Fibroblast of mammary gland (primary cell): ENCODE data around the gene IL1RL1.
A peak's percentile ranks its signal among the peaks of the same experiment; 100 is the strongest.

Source experiments
- DNase-seq: peaks from one replicate; pipeline ENCODE4 v3.0.0-alpha.2; 2010; ENCODE audit warnings: low read depth
- H3K4me3 ChIP-seq: 2 replicates; pipeline ENCODE4 v1.5.1; 2011; ENCODE audit warnings: low read depth, mild to moderate bottlenecking, low read length, moderate library complexity; ENCODE audit not compliant: control insufficient read depth
- CTCF ChIP-seq: conservative IDR thresholded peaks from 2 replicates; pipeline ENCODE4 v1.5.1; 2011; ENCODE audit warnings: low read depth, low read length, inconsistent platforms; ENCODE audit not compliant: control insufficient read depth, insufficient read depth

The IL1RL1 gene

GRCh38 chr2:102269200-102269524, 42.2 kb upstream of the IL1RL1 start:
- no peak overlapping the region for H3K4me3 ChIP-seq
- no peak for TF ChIP-seq CTCF
- no peak for DNase-seq

- DNase-seq = no peak
- H3K4me3 ChIP-seq = no peak overlapping the region
- TF ChIP-seq CTCF = no peak
Observed at GRCh38 chr2:102271844-102272243, 39.5 kb upstream of the IL1RL1 start.

GRCh38 chr2:102273619-102274211, 37.6 kb upstream of the IL1RL1 start:
- no peak for TF ChIP-seq CTCF
- DNase-seq = peak; percentile 65
- no peak overlapping the region for H3K4me3 ChIP-seq

- TF ChIP-seq CTCF = no peak
- DNase-seq = no peak
- no peak overlapping the region for H3K4me3 ChIP-seq
Observed at GRCh38 chr2:102276549-102277201, 34.7 kb upstream of the IL1RL1 start.

GRCh38 chr2:102277202-102277700, 34.1 kb upstream of the IL1RL1 start:
- DNase-seq = no peak
- no peak overlapping the region for H3K4me3 ChIP-seq
- no peak for TF ChIP-seq CTCF

GRCh38 chr2:102278720-102279390, 32.5 kb upstream of the IL1RL1 start:
- TF ChIP-seq CTCF = no peak
- no peak for DNase-seq
- H3K4me3 ChIP-seq = no peak overlapping the region
